Measurements from ENCODE around the gene LRRC56.

LRRC56 gene

DNA sequence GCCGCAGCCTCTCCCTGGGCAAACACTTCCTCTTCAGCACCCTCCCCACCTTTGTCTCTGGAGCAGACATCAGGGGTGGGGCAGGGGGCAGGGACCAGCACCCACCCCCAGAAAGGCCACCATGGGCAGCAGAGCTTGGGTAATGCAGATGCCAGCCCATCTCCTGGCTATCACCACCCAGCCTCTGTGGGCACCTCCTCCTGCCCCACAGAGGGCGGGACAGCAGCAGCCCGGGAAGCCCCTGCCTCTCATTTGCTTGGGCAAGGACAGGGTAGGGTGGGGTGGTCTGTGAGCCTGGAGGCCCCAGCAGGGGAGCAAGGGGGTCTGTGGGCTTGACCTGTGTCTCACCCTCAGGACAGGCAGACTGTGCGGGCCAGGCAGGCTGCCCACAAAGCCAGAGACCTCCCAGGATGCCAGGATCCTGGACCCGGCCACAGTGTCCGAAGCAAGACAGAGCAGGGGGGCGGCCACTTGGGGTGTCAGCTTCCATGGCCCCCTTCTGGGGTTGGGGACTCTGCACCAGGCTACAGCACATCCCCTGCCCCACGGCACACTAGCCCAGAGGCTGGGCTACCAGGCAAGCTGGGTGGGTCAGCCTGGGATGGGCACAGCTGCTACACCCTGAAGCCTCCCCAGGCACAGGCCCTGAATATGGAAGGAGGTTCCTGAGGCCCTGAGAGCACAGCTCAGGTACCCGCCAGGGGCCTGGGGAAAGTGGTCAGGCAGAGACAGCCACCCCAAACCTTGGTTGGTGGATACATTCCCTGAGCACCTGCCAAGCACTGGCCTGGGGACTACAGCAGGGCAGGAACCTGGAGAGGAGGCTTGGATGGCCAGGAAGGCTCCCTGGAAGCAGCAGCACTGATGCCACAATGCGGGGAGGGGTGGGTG, 34.8 kb upstream of the LRRC56 start:
- Histone ChIP-seq H3K9me3 (ENCODE audit: insufficient read depth, low read depth, low read length) (peaks cover 3% of the 10 kb centered on the region; the same call in 1 of the 2 replicates), H3K36me3 (ENCODE audit: insufficient read depth, low read length) (peaks cover 38% of the 10 kb centered on the region), H3K27me3 (ENCODE audit: insufficient read depth, low read length) (peaks cover 6% of the 10 kb centered on the region; the same call in 1 of the 2 replicates), H3K4me1 (ENCODE audit: insufficient read depth, low read length) (no peaks in the 10 kb centered on the region), H3K9ac (ENCODE audit: low read depth, low read length) (0 out of 2 replicates have a peak overlapping the region, but pooled peaks have one; percentile 23), H3K27ac (ENCODE audit: low read depth, low read length) (no peak overlapping the region), H3K4me3 (ENCODE audit: low read length) (no peak overlapping the region)
- WGBS = 92% methylated on average over 10 of the region's 10 CpGs

DNA sequence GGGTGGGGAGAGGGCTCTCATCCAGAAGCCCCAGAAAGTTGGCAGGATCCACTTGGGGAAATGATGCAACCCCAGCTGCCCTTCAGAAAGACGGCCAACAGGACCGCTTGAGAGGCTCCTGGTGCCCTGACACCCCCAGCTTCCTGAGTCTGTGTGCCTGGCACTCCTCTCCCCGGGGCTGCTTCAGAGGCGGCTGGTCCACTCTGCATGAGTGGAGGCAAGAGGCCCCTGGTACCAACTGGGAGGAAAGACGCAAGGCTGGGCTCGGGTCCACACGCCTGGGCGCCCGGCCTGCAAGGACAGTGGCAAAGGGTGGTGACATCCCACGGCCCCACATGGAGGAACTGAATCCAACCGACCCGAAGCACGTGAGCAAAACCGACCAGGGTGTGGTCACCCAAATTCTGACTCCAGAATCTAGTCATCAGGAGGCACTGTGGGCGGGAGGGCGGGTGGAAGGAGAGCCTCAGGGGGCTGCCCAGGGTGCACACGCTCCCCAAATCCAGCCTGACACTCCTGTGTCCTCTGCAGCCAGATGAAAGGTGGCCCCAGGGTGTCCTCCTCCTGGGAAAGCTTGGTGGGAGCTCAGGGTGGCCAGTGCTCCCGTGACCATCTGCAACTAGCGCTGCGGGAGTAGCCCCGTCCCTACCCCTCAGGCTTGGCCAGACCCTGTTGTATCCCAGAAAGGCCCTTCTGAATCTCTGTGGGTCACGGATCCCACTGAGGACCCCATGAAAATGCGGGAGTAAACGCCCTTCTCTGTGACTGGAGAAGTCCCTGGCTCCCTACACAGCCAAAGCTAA, 33.9 kb upstream of the LRRC56 start:
- H3K36me3 ChIP-seq (ENCODE audit: insufficient read depth, low read length) = peaks cover 30% of the 10 kb centered on the region
- peaks cover 6% of the 10 kb centered on the region; the same call in 1 of the 2 replicates for H3K27me3 ChIP-seq (ENCODE audit: insufficient read depth, low read length)
- no peaks in the 10 kb centered on the region for H3K9me3 ChIP-seq (ENCODE audit: insufficient read depth, low read depth, low read length)
- no peak overlapping the region for H3K9ac ChIP-seq (ENCODE audit: low read depth, low read length)
- no peak overlapping the region for H3K27ac ChIP-seq (ENCODE audit: low read depth, low read length)
- 92% methylated on average over 24 of the region's 24 CpGs for WGBS
- peak overlapping the region; percentile 72; the same call in 1 of the 2 replicates for H3K4me3 ChIP-seq (ENCODE audit: low read length)
- H3K4me1 ChIP-seq (ENCODE audit: insufficient read depth, low read length) = no peaks in the 10 kb centered on the region

DNA sequence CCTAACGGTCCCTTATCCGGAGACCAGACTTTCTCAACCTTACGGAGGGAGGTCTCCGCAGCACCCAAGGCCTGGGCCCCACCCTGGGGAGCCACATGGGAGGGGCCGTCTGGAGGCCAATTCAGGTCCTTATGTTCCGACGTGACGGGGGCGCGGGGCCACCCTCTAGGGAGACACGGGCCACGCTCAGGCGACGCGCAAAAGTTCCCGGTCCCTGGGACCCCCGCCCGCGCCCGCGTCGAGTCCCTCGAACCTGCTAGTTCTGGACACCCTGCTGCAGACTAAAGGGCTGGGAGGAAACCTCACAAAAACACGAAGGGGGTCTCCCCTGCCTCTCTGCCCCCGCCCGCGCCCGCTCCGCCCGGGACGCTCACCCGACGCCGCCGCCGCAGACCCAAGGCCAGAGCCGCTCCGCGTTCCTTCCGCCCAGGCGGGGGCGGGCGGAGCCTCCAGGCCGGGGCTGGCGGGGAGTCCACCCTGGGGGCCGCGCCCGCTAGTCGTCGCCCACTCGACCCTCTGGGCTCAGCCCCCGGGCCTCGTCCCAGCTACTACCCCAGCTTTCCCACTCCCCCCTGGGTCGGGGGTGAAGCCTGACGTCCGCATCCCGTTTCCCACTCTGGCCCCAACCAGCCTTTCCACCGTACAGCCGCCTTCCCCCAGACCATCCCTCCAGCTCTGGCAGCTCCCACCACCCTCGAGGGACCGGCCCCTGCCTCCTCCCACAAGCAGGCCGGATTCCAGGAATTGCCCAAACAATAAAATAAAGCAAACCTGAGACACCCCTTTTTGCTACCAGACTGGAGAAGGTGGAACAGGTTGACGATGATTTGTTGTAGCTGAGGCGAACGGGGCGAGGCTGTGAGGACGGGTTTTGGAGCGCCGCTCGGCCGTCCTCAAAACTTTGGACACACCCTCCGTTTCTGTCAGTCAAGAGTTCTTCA, 33.0 kb upstream of the LRRC56 start:
- Histone ChIP-seq H3K36me3 (ENCODE audit: insufficient read depth, low read length) (peaks cover 25% of the 10 kb centered on the region), H3K9ac (ENCODE audit: low read depth, low read length) (peak overlapping the region; percentile 39; the same call in 1 of the 2 replicates)

DNA sequence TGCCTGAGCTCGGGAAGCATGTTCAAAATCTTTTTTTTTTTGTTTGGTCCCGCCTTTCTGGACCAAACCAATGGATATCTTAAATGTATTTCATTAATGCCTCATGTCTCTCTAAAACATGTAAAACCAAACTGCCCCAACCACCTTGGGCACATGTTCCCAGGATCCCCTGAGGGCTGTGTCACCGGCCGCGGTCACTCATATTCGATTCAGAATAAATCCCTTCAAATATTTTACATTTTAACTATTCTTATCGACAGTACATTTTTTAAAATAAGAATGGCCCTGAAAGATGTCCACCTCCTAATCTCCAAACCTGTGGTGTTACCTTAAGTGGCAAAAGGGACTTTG, 32.4 kb upstream of the LRRC56 start:
- peak overlapping the region; percentile 72 for H3K4me3 ChIP-seq (ENCODE audit: low read length)
- peaks cover 6% of the 10 kb centered on the region; the same call in 1 of the 2 replicates for H3K27me3 ChIP-seq (ENCODE audit: insufficient read depth, low read length)
- H3K36me3 ChIP-seq (ENCODE audit: insufficient read depth, low read length) = peaks cover 23% of the 10 kb centered on the region
- H3K9me3 ChIP-seq (ENCODE audit: insufficient read depth, low read depth, low read length) = no peaks in the 10 kb centered on the region
- no peaks in the 10 kb centered on the region for H3K4me1 ChIP-seq (ENCODE audit: insufficient read depth, low read length)
- 0 out of 2 replicates have a peak overlapping the region, but pooled peaks have one; percentile 39 for H3K9ac ChIP-seq (ENCODE audit: low read depth, low read length)
- WGBS = 76% methylated on average over 7 of the region's 7 CpGs
- no peak overlapping the region for H3K27ac ChIP-seq (ENCODE audit: low read depth, low read length)

More for the DNA sequence above, 33.0 kb upstream of the LRRC56 start:
- WGBS = 23% methylated on average over 72 of the region's 72 CpGs
- Histone ChIP-seq H3K27me3 (ENCODE audit: insufficient read depth, low read length) (peaks cover 6% of the 10 kb centered on the region; the same call in 1 of the 2 replicates), H3K4me1 (ENCODE audit: insufficient read depth, low read length) (no peaks in the 10 kb centered on the region), H3K9me3 (ENCODE audit: insufficient read depth, low read depth, low read length) (no peaks in the 10 kb centered on the region), H3K4me3 (ENCODE audit: low read length) (peak overlapping the region; percentile 72), H3K27ac (ENCODE audit: low read depth, low read length) (no peak overlapping the region)

DNA sequence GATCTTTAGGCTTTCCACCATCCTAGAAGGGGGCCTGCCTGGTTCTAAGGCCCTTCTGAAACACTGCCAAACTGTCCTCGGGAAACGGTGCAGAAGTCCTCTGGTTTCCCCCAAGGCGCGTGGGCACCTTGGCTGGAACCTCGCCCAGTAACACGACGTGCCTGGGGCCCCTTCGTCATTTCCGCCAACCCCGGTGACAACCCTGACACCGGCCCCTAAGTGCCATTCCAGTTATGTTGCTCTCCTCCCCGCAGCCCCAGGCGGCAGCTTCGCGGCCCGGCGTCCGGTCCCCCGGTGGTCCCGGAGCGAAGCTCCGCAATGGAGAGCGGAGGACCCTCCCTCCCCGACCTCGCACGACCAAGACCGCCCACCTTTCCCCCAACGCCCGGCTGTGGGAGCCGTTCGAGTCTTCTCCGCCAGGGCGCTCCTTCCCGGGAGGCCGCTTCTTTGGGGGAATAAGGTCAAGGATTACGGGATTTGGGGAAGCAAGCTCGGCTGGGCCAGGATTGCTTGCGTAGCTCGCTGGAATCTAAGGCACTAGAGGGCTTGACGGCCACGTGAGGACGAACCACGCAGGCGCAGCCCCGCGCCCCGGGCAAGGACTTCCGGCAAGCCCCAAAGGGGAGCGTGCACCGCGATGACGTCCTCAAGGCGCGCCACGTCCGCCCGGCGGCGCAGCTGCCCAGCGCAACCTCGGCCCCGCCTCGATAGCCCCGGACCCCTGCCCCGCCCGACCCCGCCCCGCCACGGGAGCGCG, 30.9 kb upstream of the LRRC56 start:
- no peaks in the 10 kb centered on the region for H3K9me3 ChIP-seq (ENCODE audit: insufficient read depth, low read depth, low read length)
- H3K4me1 ChIP-seq (ENCODE audit: insufficient read depth, low read length) = no peaks in the 10 kb centered on the region
- peak overlapping the region; percentile 72 for H3K4me3 ChIP-seq (ENCODE audit: low read length)
- peak overlapping the region; percentile 92 for H3K9ac ChIP-seq (ENCODE audit: low read depth, low read length)
- H3K27me3 ChIP-seq (ENCODE audit: insufficient read depth, low read length) = peaks cover 6% of the 10 kb centered on the region; the same call in 1 of the 2 replicates
- peak overlapping the region; percentile 98 for H3K27ac ChIP-seq (ENCODE audit: low read depth, low read length)
- peaks cover 16% of the 10 kb centered on the region for H3K36me3 ChIP-seq (ENCODE audit: insufficient read depth, low read length)
- under 1% methylated on average over 71 of the region's 71 CpGs for WGBS

DNA sequence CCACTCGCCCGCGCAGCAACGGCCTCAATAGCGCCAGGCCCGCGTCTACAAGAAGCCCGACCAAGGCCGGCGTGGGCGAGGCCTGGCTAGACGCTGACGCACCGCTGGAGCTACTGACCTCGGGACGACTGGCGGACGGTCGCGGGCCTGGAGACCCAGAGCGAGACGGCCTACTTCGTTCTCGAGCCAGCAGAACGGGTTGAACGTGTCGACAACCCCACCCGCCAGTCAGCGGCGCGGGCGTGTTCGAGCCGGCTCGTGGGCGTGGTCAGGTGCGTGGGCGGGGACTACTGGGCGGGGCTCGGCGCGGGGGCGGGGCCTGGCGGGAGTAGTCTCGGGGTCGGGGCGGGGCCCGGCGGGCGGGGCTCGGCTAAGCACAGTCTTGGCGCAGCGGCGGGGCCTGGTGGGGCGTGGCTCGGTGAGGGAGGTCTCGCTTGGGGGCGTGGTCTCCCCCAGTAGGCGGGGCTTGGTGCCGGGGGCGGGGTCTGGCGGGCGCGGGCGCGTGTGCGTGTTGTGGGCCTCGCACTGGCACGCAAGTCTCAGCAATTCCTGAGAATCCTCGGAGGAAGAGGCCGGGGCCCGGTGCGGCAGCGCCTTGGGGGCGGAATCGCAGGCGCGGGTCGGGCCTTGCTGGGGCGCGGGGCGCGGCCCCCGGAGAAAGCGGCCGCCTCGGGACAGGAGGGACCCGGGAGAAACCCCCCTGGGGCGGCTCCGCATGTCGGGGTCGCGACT, 30.2 kb upstream of the LRRC56 start, which contains the start of gene RNH1:
Gene RNH1 (minus strand): TSS at position 248 of the 732 bp plus-strand sequence. CDS start 5,080 bp downstream, outside the sequence.
- peak within 1 kb of the TSS; percentile 92 for H3K9ac ChIP-seq (ENCODE audit: low read depth, low read length)
- under 1% methylated on average over 93 of the region's 93 CpGs for WGBS
- H3K4me3 ChIP-seq (ENCODE audit: low read length) = peak within 1 kb of the TSS; percentile 84
- H3K36me3 ChIP-seq (ENCODE audit: insufficient read depth, low read length) = peaks cover 13% of the 10 kb centered on the region
- peak within 1 kb of the TSS; percentile 98 for H3K27ac ChIP-seq (ENCODE audit: low read depth, low read length)
- H3K27me3 ChIP-seq (ENCODE audit: insufficient read depth, low read length) = peaks cover 6% of the 10 kb centered on the region; the same call in 1 of the 2 replicates
- H3K9me3 ChIP-seq (ENCODE audit: insufficient read depth, low read depth, low read length) = no peaks in the 10 kb centered on the region
- H3K4me1 ChIP-seq (ENCODE audit: insufficient read depth, low read length) = no peaks in the 10 kb centered on the region

DNA sequence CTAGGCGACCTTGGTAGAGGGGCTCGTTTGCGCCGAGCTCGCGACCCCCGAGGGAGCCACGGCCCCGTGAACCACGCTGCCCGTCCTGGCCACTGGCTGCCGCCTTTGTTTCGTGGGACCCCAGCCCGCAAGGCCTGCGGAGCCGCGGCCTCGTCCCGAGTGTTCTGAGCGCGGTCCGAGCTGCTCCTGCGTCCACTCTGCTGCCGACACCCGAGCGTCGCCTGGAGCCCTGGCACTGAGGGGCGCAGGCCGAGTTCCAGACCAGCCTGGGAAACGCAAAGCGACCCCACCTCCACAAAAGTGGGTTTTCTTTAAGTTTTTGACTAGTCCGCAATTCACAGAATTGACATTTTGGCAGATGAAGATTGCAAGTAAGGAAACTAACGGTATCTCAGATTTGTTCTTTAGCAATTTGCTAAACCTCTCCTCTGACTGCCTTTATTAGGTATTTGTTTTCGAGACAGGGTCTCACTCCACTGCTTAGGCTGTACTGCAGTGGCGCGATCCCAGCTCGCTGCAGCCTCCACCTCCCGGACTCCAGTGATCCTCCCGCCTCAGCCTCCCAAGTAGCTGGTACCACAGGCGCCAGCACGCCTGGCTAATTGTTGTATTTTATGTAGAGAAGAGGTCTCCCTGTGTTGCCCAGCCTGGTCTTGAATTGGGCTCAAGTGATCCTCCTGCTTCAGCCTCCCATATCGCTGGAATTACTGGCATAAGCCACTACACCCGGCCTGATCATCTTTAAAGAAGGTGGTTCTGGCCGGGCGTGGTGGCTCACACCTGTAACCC, 29.4 kb upstream of the LRRC56 start:
- Histone ChIP-seq H3K27me3 (ENCODE audit: insufficient read depth, low read length) (peaks cover 6% of the 10 kb centered on the region; the same call in 1 of the 2 replicates), H3K9ac (ENCODE audit: low read depth, low read length) (peak overlapping the region; percentile 84), H3K4me1 (ENCODE audit: insufficient read depth, low read length) (no peaks in the 10 kb centered on the region), H3K27ac (ENCODE audit: low read depth, low read length) (no peak overlapping the region), H3K36me3 (ENCODE audit: insufficient read depth, low read length) (peaks cover 13% of the 10 kb centered on the region), H3K9me3 (ENCODE audit: insufficient read depth, low read depth, low read length) (no peaks in the 10 kb centered on the region), H3K4me3 (ENCODE audit: low read length) (peak overlapping the region; percentile 84)
- WGBS = 39% methylated on average over 45 of the region's 45 CpGs

DNA sequence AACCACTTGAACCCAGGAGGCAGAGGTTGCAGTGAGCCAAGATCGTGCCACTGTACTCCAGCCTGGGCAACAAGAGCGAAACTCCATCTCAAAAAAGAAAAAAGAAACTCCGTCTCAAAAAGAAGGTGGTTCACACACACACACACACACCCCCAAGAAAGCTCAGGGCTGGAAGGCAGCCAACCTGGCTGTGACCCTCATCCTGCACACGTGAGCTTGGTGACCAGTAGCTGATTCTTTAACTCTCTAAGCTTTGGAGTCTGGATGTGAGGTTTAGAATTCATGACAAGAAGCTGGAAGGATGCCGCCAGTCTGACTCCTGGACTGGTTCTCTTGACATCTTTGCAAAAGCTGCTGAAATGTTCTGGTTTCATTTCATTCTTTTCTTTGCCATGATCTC, 28.4 kb upstream of the LRRC56 start:
- no peaks in the 10 kb centered on the region for H3K4me1 ChIP-seq (ENCODE audit: insufficient read depth, low read length)
- peaks cover 15% of the 10 kb centered on the region for H3K36me3 ChIP-seq (ENCODE audit: insufficient read depth, low read length)
- 93% methylated on average over 5 of the region's 5 CpGs for WGBS
- no peak overlapping the region for H3K4me3 ChIP-seq (ENCODE audit: low read length)
- H3K9ac ChIP-seq (ENCODE audit: low read depth, low read length) = no peak overlapping the region
- no peak overlapping the region for H3K27ac ChIP-seq (ENCODE audit: low read depth, low read length)
- peaks cover 5% of the 10 kb centered on the region; the same call in 1 of the 2 replicates for H3K27me3 ChIP-seq (ENCODE audit: insufficient read depth, low read length)
- no peaks in the 10 kb centered on the region for H3K9me3 ChIP-seq (ENCODE audit: insufficient read depth, low read depth, low read length)
